Iris pigment epithelial cell (primary cell): Measurements from ENCODE around the gene ROR1.
A peak's percentile ranks its signal among the peaks of the same experiment; 100 is the strongest.

ENCODE experiments used
- DNase-seq: peaks from one replicate; pipeline ENCODE4 v3.0.0-alpha.2; 2011; ENCODE audit warnings: low read depth

Gene ROR1

DNA sequence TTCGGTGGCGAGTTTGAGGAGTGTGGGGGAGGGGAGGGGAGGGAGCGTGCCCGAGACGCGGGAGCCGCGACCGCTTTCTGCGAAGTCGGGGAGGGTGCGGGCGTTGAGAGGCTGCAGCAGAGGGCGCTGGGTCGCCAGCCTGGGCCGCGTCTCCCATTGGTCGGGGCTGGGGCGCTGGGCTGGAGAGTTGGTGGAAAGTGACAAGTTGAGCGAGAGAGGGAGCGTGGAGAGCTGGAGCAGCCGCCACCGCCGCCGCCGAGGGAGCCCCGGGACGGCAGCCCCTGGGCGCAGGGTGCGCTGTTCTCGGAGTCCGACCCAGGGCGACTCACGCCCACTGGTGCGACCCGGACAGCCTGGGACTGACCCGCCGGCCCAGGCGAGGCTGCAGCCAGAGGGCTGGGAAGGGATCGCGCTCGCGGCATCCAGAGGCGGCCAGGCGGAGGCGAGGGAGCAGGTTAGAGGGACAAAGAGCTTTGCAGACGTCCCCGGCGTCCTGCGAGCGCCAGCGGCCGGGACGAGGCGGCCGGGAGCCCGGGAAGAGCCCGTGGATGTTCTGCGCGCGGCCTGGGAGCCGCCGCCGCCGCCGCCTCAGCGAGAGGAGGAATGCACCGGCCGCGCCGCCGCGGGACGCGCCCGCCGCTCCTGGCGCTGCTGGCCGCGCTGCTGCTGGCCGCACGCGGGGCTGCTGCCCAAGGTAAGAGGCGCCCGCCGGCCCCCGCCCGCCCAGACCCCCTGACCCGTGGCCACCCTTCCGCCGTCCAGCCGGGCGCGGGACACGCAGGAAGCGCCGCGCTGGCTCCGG lies at the start of gene ROR1:
Gene ROR1 (plus strand): TSS at position 203 of the 802 bp plus-strand sequence.
- peak; percentile 91 for DNase-seq

GRCh38 chr1:63724375-63724899 lies 49.4 kb upstream of the ROR1 start:
- no peak for DNase-seq

- DNase-seq = no peak
Observed at GRCh38 chr1:63728611-63729226, 45.1 kb upstream of the ROR1 start.

DNA sequence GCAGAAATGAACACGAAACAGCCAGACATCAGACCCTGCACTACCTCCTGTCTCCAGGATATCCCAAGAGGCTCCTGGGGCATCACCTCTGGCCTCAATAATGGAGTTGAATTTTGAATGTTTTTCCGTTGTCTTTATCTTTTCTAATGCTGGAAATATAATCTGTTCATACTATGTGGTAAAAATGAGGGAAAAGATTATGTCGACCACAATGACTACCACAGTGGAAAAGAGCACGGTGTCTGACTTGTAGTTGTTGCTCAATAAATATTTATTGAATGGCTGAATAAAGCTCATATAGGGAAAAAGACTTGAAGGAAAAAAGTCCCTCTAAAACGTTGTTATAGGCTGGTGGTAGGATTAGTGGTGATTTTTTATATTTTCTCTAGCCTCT lies 44.6 kb upstream of the ROR1 start:
- peak; percentile 17 for DNase-seq

DNA sequence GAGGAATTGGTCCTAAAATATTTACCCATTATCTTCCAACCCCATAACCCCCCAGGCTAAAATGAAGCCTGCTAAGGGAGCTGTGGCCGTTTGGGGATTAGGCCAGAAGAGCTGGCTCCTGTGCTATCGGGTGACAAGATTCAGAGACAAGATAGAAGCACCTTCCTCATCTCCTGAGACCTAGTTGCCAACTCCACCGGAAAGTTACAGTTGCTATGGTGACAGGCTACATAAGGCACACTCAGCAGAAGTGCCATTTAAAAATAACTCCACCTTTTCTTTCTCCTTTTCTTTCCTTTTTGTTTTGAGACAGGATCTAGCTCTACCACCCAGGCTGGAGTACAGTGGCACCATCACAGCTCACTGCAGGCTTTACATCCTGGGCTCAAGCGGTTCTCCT lies 43.6 kb upstream of the ROR1 start:
- DNase-seq = peak; percentile 16

DNA sequence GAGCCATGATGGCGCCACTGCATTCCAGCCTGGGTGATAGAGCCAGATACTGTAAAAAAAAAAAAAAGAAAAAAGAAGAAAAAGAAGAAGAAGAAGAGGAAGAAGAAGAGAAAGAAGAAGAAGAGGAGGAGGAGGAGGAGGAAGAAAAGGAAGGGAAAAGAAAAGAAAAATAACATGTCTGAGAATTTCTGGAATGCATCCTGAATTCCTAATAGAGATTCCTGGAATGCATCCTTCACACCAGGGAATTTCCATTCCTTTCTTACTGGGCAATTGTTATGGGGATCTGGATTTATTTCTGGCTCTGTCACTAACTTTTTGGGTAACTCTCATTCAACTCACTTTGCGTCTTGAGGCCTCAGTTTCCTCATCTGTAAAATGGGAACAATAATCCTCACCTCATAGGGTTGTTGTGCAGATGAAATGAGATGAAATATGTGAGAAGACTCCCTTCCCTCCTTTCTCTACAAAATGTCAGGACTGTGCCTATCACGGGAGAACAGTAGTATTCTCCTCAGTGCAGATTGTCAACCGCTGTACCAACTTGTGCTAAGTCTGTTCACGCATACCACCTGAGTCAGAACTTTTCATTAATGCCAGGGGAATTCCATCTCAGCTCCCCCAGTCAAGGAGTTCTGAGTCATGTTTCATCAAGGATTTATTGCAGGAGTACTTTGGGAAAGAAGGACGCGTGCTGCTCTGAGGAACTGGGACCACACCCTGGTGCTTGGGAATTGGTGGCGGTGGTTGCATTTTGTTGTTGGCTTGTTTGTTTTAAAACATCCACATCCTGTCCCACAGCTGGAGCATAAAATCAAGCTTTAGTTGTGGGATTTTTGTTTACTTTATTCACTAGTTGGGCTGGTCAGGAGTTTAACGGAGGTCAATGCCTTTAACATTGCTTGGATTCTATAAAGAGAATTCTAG lies 42.4 kb upstream of the ROR1 start:
- peak; percentile 91 for DNase-seq

DNA sequence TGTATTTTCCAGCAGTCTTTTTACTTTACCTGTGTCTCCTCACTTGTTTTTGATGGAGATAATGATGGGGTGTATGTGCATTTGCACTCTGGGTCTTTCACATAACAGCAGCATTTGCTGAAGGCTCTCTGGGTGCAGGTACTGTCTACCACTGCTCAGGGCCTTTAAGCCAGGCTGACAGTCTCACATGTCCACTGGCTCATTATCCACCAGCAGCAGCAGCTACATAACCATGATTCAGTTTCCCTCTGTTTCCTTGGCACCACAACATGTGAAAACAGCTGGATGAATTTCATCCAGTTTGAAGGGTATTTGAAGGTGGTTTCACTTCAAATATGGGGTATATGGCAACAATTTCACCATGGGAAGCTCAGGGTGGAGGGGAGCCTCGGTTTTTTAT lies 41.2 kb upstream of the ROR1 start:
- DNase-seq = peak; percentile 24

DNA sequence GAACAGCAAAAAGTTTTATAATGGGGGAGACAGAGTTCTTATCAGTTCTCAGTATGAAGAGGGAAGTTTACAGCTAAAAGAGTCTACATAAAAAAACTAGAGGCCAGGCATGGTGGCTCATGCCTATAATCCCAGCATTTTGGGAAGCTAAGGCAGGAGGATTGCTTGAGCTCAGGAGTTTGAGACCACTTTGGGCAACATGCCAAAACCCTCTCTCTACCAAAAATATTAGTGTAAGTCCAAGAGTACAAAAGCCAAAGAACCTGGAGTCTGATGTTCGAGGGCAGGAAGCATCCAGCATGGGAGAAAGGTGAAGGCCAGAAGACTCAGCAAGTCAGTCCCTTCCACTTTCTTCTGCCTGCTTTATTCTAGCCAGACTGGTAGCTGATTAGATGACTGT lies 35.0 kb upstream of the ROR1 start:
- DNase-seq = no peak

DNA sequence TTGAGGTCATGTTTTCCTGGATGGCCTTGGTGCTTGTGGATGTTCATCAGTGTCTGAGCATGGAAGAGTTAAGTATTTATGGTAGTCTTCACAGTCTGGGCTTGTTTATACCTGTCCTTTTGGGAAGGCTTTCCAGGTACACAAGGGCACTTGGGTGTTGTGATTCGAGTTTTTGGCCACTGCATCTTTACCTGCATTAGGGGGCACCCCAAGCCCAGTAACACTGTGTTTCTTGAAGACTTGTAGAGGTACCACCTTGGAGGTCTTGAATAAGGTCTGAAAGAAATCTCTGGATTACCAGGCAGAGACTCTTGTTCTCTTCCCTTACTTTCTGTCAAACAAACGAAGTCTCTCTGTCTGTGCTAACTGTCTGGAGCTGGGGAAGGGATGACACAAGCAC lies 34.4 kb upstream of the ROR1 start:
- no peak for DNase-seq

DNA sequence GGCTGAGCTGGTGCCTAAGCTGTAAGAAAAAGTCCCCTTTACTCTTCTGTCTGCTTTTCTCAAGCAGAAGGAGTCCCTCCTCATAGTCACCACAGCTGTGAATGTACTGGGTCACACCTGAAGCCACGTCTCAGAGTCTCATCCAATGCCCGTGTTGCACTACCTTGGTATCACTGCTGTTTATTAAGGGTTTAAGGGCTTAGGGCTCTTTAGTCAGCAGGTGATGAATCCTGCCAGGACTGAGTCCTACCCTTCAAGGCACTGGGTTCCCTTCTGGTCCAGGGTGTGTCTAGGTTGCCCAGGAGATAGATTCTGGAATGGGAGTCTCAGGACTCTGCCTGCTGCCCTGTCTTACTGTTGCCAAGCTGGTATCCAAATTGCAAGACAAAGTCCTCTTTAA lies 33.4 kb upstream of the ROR1 start:
- no peak for DNase-seq

- DNase-seq = no peak
Observed at GRCh38 chr1:63742526-63742925, 31.3 kb upstream of the ROR1 start.

DNA sequence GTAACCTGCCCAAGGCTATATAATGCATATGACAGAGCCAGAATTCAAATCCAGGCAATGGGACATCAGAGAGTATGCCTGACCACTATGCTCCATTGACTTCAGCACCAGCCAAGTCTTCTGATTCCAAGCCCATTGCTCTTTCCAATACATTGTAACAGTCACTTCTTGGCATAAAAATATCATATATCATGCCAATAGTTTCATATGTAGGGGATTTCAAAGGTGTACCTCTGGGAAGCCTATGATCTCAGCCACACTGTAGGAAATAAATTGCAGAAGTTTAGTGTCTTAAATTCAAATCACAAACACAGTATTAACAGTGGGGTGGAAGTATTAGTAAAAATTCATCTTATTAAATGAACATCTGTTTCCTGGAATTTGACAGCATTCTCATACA lies 30.0 kb upstream of the ROR1 start:
- no peak for DNase-seq

- peak; percentile 94 for DNase-seq
Observed at GRCh38 chr1:63746129-63746864, 27.5 kb upstream of the ROR1 start.

DNA sequence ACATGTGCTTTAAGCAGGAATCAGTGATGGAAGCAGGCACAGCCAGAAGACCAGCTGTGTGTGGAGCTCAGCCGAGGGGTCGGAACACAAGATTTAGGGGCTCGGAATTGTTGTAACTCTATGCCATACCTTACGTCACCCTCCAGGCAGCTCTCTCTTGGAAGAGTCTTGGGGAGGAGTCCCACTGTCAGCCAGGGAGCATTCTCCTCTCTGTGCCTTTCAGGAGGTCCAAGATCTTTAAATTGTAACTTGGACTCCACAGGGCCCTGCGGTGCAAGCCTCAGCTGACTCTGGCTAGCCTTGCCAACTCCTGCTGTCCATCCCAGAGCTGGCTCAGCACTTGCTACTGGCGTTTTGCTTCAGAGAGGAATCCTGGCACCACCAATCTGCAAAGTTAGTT lies 26.4 kb upstream of the ROR1 start:
- no peak for DNase-seq

DNA sequence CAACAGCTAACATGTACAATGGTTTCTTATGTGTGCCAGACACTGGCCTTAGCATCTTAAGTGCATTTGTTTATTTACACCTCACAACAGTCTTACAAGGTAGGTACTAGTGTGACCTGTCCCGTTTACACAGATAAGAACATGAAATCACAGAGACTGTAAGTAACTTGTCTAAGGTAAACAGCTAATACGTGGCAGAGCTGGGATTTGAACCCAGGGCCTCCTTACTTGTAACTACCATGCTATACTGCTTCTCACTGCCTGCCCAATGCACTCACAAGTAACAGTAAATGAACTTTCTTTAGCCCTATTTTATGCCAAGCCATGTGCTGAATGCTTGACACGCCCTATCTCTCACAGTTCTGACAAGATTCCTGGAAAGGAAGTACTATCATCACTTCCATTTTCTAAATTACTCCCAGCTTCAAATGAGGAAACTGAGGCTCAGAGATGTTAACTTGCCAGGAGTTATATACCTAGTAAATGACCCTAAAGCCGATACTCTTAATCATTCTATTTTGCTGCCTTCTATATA lies 25.7 kb upstream of the ROR1 start:
- DNase-seq = no peak

GRCh38 chr1:63748641-63749040 lies 25.2 kb upstream of the ROR1 start:
- DNase-seq = no peak

DNA sequence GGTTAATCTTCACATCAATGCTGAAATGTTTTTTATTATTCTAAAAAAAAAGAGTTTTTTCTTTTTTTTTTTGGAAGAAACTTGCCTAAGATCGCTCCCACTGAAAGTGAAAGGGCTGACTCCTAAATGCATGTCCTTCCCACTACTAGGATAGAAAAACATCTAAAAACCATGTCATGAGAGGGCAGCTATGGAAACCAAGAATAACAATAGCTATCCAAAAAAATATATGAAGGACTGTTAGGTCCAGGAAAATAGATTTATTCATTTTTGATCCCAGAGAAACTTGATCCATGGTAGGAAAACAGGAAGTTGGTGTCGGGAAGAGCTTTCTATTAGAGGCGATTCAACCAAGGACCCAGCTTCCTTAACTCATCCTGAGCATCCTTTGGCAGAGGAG lies 23.1 kb upstream of the ROR1 start:
- DNase-seq = no peak

DNA sequence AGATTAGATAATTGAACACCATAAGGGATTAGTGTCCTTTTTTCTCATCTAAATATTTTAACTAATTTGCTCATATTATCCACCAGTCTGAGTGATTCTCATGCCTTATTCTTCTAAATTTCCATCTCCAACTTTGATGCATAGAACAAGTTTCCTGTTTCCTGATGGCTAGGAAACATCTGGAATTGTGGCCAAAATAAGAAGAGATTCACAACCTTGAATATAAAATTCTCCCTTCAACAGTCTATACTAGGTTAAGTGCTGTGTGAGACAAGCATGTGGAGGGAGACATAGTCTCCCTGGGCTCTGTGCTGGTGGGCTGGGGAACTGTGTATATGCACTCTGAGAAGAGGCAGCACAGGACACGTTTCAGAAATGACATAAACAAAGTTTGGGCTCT lies 21.6 kb upstream of the ROR1 start:
- DNase-seq = no peak

DNA sequence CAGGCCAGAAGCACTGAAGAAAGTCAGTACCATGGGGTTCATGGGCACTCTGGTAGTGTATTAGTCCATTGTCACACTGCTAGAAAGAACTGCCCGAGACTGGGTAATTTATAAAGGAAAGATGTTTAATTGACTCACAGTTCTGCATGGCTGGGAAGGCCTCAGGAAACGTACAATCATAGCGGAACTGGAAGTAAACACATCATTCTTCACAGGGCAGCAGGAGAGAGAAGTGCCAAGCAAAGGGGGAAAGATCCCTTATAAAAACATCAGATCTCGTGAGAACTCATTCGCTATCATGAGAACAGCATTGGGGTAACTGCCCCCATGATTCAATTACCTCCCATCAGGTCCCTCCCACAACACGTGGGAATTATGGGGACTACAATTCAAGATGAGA lies 20.2 kb upstream of the ROR1 start:
- DNase-seq = no peak

DNA sequence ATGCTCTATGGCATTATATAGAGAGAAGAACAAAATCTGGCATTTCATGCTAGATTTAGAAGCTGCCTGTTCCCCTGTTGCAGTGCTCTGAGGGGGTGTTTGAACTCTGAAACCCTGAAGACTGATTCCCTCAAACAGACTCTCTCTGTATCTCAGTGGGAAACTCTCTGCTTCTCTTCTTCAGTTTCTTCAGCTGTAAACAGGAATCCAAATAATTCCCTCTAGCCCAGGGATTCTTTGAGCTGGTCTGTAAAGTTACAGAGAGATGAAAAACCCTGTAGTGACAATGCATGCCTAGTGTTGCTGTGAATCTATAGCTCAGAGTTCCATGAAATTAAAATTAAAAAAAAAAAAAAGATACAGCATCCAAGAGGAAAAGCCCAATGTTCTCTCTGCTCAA lies 17.0 kb upstream of the ROR1 start:
- no peak for DNase-seq

DNA sequence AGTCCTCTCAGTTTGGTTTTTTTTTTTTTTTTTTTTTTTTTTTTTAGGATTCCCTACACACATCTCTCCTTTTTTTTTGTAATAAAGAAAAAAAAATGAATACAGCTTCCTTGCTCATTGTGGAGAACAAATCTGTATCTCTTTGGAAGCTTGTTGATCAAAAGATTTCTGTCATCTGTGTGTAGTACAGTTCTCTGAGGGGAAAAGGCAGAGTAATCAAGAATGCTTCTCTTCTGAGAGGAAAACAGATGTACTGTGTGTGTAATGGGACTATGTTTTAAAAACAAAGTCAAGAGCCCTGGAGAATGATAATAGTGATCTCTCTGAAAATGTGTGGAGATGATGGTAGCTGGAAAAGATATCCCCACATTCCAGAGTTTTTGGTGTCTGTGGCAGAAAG lies 16.5 kb upstream of the ROR1 start:
- DNase-seq = no peak

DNA sequence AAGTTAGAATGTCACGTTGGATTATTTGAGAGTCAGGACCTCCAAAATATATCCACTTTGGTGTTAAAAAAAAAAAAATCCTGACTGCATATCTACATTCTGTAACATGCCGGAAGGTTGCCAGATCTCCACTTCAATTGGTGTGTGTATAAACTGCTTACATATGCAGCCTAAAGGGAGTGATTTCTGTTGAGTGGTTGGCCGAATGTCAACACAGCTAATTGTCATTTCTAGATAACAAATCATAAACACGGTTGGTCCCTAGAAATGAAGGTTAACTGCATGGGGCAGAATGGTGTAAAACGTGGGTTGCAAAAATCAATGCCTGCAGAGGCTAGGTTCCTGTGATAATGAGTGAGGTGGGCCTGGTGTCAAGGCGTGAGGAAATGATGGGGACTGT lies 15.0 kb upstream of the ROR1 start:
- DNase-seq = no peak
